HG02759 (cell line): Measurements from ENCODE around the gene KRT20.
"Not testable (repeated sequence)": the region's sequence is repeated elsewhere in the genome, so short reads cannot be mapped to it uniquely, and the experiment has no call there.

Experiments
- ATAC-seq: cut with Tn5 transposase; IDR thresholded peaks from one replicate; pipeline ENCODE4 v1.9.1; 2021; ENCODE audit warnings: mild to moderate bottlenecking, moderate library complexity; ENCODE audit not compliant: unreplicated experiment

The KRT20 gene

DNA sequence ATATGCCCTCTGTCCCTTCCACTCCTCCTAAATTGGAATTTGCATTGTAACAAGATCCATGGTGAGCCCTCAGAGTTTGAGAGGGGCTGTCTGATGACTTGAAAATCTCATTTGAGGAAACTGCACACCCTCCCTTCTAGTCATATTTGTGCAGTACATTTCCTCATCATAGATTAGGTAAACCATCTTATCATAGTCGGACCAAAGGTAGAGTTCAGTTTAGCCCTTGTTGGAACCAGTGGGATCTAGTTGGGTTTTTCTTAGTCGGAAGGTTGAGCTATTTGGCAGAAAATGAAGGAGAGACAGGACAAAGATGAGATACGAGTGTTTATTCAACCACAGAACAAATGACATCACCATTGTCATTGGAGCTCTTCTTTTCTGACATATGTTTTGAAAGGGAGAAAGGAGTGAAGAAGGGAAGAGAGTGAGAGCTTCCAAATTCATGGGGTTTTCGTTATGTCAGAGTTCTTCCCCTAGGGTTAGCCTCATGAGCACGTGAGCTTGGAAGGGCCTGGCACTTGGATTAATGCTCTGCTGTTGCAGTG, 15.8 kb upstream of the KRT20 start:
- no peak for ATAC-seq

GRCh38 chr17:40896916-40897455, 11.9 kb upstream of the KRT20 start:
- no peak for ATAC-seq

DNA sequence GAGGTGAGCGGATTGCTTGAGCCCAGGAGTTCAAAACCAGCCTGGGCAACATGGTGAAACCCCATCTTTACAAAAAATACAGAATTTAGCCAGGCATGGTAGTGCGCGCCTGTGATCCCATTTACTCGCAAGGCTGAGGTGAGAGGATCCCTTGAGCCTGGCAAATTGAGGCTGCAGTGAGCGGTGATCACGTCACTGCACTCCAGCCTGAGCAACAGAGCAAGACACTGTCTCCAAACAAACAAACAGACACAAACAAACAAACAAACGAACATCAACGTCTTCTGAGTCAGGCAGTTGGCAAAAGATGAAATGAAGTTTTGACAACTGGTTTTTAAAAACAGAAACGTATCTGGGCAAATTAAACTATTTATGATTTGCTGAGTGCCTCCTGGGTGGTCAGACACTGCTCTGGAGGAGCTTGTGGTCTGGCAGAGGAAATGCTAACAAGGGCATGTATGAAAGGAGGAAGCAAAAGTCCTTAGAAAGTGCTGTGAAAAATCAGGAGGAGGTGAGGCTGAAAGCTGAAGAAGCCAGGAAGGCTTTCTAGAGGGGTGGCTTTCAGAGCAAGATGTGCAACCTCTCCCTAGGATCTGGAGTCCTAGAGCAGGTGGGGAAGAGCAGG, 10.2 kb upstream of the KRT20 start:
- ATAC-seq: no peak

GRCh38 chr17:40888196-40888720, 3.2 kb upstream of the KRT20 start:
- ATAC-seq: no peak

DNA sequence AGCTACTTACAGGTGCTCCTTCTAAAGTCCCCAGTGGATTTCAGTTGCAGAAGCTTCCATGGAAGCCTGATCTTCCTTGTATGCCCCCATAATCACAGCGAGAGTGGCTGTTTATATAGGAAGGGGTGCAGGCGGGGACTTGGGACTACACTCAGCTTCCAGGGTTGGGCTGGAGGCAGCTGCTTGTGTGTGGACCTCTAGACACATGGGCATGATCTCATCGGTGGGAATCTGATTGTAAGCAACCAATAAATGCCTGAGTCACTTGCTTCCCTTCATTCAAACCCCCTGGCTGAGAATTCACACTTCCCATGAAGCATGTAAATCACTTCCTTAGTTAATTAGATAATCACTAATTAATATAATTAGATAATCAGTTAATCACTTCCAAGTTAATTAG, 1.0 kb upstream of the KRT20 start:
- ATAC-seq: no peak

DNA sequence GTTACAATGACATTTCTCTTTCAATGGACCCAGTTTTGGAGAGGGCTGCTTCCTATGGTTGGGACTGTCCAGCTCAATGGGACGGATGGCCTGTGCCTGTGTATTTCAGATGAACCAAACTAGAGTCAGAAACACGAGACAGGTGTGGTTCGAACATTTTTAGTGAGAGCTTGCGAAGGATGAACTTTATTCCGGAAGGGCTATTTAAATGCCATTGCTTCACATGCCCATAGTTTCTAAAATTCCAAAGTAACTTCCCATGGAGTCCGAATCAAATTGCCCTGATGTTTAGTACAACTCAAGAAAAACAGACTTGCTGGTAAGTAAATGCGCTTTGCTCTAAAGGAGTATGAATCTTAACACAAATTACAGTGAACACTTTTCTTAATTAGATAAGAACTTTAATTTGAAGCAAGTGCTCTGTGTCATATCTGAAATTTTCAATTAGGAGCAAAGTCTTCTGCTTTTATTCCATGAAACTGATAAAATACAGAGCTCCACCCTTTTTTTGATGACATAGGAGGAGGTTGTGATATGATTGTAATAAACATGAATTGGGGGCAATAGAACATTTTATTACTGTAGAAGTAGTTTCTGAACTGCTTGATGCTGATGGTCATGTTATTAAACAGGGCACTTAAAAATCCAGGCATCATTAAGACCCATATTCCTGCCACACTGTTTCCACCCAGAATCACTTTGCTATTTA, 1.3 kb downstream of the KRT20 start:
- ATAC-seq: no peak

DNA sequence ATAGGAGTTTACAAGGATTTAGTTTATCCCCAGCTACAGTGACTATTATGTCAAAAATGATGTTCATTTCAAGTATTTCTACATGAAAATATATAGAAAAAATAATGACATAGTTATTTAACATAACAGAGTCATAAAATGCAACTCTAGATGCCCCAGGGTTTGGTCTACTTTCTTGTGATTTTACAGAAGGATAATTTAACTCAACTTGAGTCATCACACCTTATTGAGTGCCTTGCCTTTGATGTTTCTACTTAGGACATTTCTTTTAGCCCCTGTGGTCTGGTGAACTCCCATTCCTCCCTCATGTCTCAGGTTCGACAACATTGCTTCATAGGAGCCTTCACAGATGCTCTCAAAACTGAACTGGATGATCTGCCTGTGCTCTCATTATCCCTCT, 2.0 kb downstream of the KRT20 start:
- ATAC-seq: no peak

DNA sequence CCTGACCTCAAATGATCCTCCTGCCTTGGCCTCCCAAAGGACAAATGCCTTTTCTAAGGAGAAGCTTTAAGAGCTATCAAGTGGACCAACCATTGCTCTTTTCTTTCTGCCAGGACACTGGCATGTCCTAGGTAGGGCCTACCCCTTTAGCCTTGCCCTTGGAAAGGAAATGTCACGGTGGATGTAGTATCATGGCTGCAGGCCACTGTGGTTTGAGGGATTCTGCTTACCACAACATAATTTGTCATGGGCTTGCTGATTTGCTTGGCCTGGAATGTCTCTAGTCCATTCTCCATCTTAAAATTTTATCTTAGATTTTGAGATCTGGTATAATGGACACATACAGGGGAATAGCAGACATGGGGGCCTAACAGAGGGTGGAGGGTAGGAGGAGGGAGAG, 6.0 kb downstream of the KRT20 start:
- no peak for ATAC-seq

DNA sequence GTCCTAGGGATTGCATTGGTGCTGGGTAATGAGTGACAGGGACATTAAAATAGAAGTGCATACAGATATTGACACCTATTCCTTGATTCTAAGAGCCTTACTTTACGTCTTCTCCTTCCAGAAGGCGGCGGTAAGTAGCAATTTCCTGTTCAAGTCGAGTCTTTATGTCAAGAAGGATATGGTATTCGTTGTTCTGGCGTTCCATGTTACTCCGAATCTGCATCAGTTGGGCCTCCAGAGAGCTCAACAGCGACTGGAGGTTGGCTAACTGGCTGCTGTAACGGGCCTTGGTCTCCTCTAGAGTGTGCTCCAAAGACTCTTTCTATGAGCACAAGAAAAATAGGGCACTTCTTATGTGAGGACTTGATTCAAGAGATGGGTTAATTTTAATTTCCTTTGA, 7.0 kb downstream of the KRT20 start:
- ATAC-seq: no peak

GRCh38 chr17:40873801-40874200, 11.2 kb downstream of the KRT20 start:
- ATAC-seq: no peak

DNA sequence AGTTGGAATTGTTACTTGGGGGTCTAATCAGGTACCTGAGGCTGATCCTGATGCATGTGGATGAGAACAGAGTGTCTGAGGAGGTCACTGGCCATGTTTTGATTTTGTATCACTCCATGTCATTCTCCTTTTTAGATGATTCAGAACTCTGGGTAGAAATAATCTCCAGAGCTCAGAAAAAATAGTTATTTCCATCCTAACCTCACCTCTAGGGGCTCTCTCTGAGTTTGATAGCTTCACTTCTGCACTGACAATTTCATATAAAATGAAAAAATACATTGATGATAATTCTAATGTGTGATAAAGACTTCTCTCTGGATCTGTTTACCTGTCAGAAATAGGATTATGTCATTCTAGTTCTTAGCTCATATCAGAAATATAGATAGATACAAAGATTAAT, 11.8 kb downstream of the KRT20 start:
- ATAC-seq: no peak

DNA sequence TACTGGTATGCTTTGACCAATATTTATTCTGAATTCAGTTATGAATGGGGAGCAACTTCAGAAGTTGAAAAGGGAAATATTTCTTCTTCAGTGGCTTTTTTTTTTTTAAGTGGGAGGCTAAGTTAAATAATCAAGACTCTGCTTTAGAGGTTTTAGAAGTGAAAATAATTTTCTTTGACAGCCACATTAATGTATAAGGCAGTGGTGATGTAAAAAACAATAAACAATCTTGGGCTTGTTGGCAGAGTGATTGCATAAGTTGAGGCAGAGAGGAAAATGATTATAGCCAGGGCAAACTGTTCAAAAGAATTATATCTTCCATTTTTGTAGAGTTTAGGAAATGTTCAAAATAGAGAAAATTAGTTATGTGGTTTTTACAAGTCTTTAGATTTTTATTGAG, 12.6 kb downstream of the KRT20 start:
- ATAC-seq: no peak

- ATAC-seq: no peak
Measured at GRCh38 chr17:40871316-40871715, 13.7 kb downstream of the KRT20 start.

- ATAC-seq: no peak
Measured at GRCh38 chr17:40870136-40870535, 14.9 kb downstream of the KRT20 start.

GRCh38 chr17:40866838-40867237, 18.2 kb downstream of the KRT20 start, which contains the start of gene KRT12:
Gene KRT12 (minus strand): TSS chr17:40867223. CDS start chr17:40867186, 37 bp downstream.
- ATAC-seq: no peak

- ATAC-seq: no peak
Measured at GRCh38 chr17:40864661-40865390, 20.2 kb downstream of the KRT20 start.

- no peak for ATAC-seq
Measured at GRCh38 chr17:40862985-40863733, 21.9 kb downstream of the KRT20 start.

GRCh38 chr17:40859536-40859935, 25.5 kb downstream of the KRT20 start:
- no peak for ATAC-seq

- not testable (repeated sequence) for ATAC-seq
Measured at GRCh38 chr17:40858667-40859066, 26.4 kb downstream of the KRT20 start.

DNA sequence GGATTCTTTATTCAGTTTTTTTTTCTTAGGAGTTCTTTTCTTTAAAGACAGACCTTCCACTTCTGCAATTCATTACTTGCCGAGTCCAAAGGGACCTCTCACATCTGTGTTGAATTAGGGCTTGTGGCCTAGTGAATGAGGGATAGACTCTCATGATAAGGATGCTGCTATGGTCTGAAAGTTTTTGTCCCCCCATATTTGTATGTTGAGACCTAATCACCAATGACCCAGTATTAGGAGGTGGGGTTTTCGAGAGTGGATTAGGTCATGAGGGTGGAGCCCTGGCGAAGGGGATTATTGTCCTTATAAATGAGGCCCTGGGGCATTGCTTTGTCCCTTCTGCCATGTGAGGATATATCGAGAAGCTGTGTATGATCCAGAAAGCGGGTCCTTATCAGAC, 27.5 kb downstream of the KRT20 start:
- no peak for ATAC-seq
